HepG2 (cell line): ENCODE measurements around the gene CLDN19. TPM values are rescaled to one million over a fixed set of nuclear protein-coding genes. Genes with fewer than 3 reads are reported as not detected.
A peak's percentile ranks its signal among the peaks of the same experiment; 100 is the strongest.

Source experiments
- ATF7-NPFF ChIP-seq: sonication (generic); formaldehyde crosslinking; IDR thresholded peaks from 2 replicates; pipeline ENCODE4 v1.8.1; 2023; ENCODE audit warnings: mild to moderate bottlenecking, low read depth, missing genetic modification reagents, moderate library complexity
- EEA1 ChIP-seq: sonication (generic); formaldehyde crosslinking; IDR thresholded peaks from 2 replicates; pipeline ENCODE4 v1.5.1; 2020; ENCODE audit warnings: mild to moderate bottlenecking, missing genetic modification reagents, borderline replicate concordance
- HHEX ChIP-seq: IDR thresholded peaks from 2 replicates; pipeline ENCODE4 v1.6.1; 2016; ENCODE audit warnings: control low read depth
- KIAA2018 ChIP-seq: sonication (generic); formaldehyde crosslinking; IDR thresholded peaks from 2 replicates; pipeline ENCODE4 v1.5.0; 2020; ENCODE audit warnings: mild to moderate bottlenecking, missing genetic modification reagents, borderline replicate concordance
- NAIF1 ChIP-seq: sonication (generic); formaldehyde crosslinking; IDR thresholded peaks from 2 replicates; pipeline ENCODE4 v1.5.0; 2020; ENCODE audit warnings: mild to moderate bottlenecking, missing genetic modification reagents, borderline replicate concordance
- SKIL ChIP-seq: sonication (generic); formaldehyde crosslinking; IDR thresholded peaks from 2 replicates; pipeline ENCODE4 v1.8.0; 2022; ENCODE audit warnings: missing genetic modification reagents, mild to moderate bottlenecking, moderate library complexity, borderline replicate concordance
- TOE1 ChIP-seq: sonication (generic); formaldehyde crosslinking; IDR thresholded peaks from 2 replicates; pipeline ENCODE4 v1.4.0; 2020; ENCODE audit warnings: mild to moderate bottlenecking, missing genetic modification reagents
- ZNF281 ChIP-seq: sonication (generic); formaldehyde crosslinking; IDR thresholded peaks from 2 replicates; pipeline ENCODE4 v1.4.0; 2020; ENCODE audit warnings: missing genetic modification reagents, borderline replicate concordance
- ZNF44 ChIP-seq: sonication (generic); formaldehyde crosslinking; IDR thresholded peaks from 2 replicates; pipeline ENCODE4 v1.5.1; 2020; ENCODE audit warnings: mild to moderate bottlenecking, missing genetic modification reagents
- polyA plus RNA-seq, 8 experiments: library from polyadenylated mRNA; depleted of rRNA in 3 of 8; stranded (reverse) in 7 of 8; unstranded in 1 of 8; fragments of >200 nt; fragmentation: Illumina TruSeq in 4 of 8; extraction: Trizol in 4 of 8; gene quantifications; 2 replicates each; pipeline versions ENCODE4 v1.2.1 to v1.2.3, GENCODE V29; 2011 to 2016; ENCODE audit warnings: low read depth in 4 of 8, missing spikeins in 1 of 8, mixed read lengths in 1 of 8; ENCODE audit not compliant: insufficient read depth in 1 of 8
- total RNA-seq, 5 experiments: library from RNA; depleted of rRNA; stranded (reverse); fragments of >200 nt; fragmentation: Illumina TruSeq; extraction: Trizol; gene quantifications; 2 replicates each; pipeline ENCODE4 v1.2.3, GENCODE V29; 2016; ENCODE audit warnings: low read depth in 1 of 5

CLDN19 gene
- total and polyA plus RNA-seq, 2 of the 13 experiments (the other 11 are each of a cell fraction or from before 2014, with no cell fraction given) = 5.0 to 7.6 TPM

- TF ChIP-seq ZNF281 = no peak
- peak; percentile 27 for TF ChIP-seq ATF7-NPFF (CRISPR knock-in tag)
- no peak for TF ChIP-seq NAIF1 (CRISPR knock-in tag)
- TF ChIP-seq TOE1 (CRISPR knock-in tag) = no peak
- TF ChIP-seq EEA1 (CRISPR knock-in tag) = 0 out of 2 replicates have a peak, but pooled peaks have one; percentile 39
- no peak for TF ChIP-seq HHEX (CRISPR knock-in tag)
- no peak for TF ChIP-seq ZNF44 (CRISPR knock-in tag)
- no peak for TF ChIP-seq SKIL (CRISPR knock-in tag)
- TF ChIP-seq KIAA2018 (CRISPR knock-in tag) = 0 out of 2 replicates have a peak, but pooled peaks have one; percentile 73
Observed at GRCh38 chr1:42766741-42767509, 26.9 kb upstream of the CLDN19 start, which contains the start of the genes C1orf50 and P3H1 (continued).
